GM12892 (cell line): Measurements from ENCODE around the gene FRRS1L.

Source experiments
- POLR2A ChIP-seq: IDR thresholded peaks from 2 replicates; pipeline ENCODE4 v1.6.1; 2011; ENCODE audit warnings: low read depth, low read length, control low read depth
- POLR2AphosphoS5 ChIP-seq: IDR thresholded peaks from 2 replicates; pipeline ENCODE4 v1.6.1; 2011; ENCODE audit warnings: low read depth, low read length, control low read depth

DNA sequence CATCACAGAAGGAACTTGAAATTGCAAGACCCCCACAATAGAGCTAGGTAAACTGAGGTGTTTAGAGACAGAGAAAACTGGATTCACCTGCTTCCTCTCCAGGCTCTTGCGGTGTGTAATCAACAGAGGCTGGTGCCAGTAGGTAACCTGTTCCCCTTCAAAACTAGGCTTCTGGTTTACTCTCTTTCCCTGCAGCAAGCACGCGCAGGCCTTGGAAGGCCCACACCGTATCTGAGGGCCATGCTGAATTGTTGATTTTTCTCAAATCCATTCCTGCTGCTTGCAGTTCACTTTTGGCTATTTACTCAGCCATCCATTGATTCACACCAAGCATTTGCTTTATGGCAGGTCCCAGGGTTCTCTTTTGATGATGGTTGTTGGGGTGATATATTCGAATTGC lies 667 bp upstream of the FRRS1L start:
- no peak for TF ChIP-seq POLR2A
- TF ChIP-seq POLR2AphosphoS5, result no peak
